GM19238 (cell line): ENCODE measurements around the gene CLDN18.

Experiments
- DNase-seq: peaks from one replicate; pipeline ENCODE4 v3.0.0; 2011; ENCODE audit warnings: low spot score; ENCODE audit not compliant: insufficient read length

The CLDN18 gene

GRCh38 chr3:138025553-138025952 lies 15.6 kb downstream of the CLDN18 start:
- DNase-seq = no peak

GRCh38 chr3:138027821-138028220 lies 17.9 kb downstream of the CLDN18 start:
- no peak for DNase-seq

GRCh38 chr3:138030734-138031280 lies 20.8 kb downstream of the CLDN18 start:
- no peak for DNase-seq

GRCh38 chr3:138031536-138031935 lies 21.6 kb downstream of the CLDN18 start:
- no peak for DNase-seq

GRCh38 chr3:138032567-138032966 lies 22.6 kb downstream of the CLDN18 start:
- no peak for DNase-seq

GRCh38 chr3:138033202-138033691 lies 23.3 kb downstream of the CLDN18 start:
- no peak for DNase-seq

GRCh38 chr3:138034918-138035317 lies 25.0 kb downstream of the CLDN18 start:
- no peak for DNase-seq

GRCh38 chr3:138036572-138036971 lies 26.6 kb downstream of the CLDN18 start:
- no peak for DNase-seq

GRCh38 chr3:138038725-138039462 lies 28.9 kb downstream of the CLDN18 start:
- no peak for DNase-seq

GRCh38 chr3:138042043-138042442 lies 32.1 kb downstream of the CLDN18 start:
- DNase-seq = no peak

GRCh38 chr3:138043266-138044029 lies 33.5 kb downstream of the CLDN18 start:
- DNase-seq = no peak

GRCh38 chr3:138046085-138046484 lies 36.1 kb downstream of the CLDN18 start:
- no peak for DNase-seq

- DNase-seq = no peak
Measured at GRCh38 chr3:138046955-138047354, 37.0 kb downstream of the CLDN18 start.

GRCh38 chr3:138047596-138048158 lies 37.7 kb downstream of the CLDN18 start:
- DNase-seq = no peak

GRCh38 chr3:138049157-138049919 lies 39.4 kb downstream of the CLDN18 start:
- no peak for DNase-seq

GRCh38 chr3:138051947-138052802 lies 42.2 kb downstream of the CLDN18 start:
- DNase-seq = no peak

- no peak for DNase-seq
Measured at GRCh38 chr3:138054057-138054456, 44.1 kb downstream of the CLDN18 start.

- no peak for DNase-seq
Measured at GRCh38 chr3:138057384-138057783, 47.4 kb downstream of the CLDN18 start.

GRCh38 chr3:138059261-138059660 lies 49.3 kb downstream of the CLDN18 start:
- no peak for DNase-seq

GRCh38 chr3:138060792-138061191 lies 50.8 kb downstream of the CLDN18 start:
- no peak for DNase-seq
